ENCODE data around the gene GET4. TPM values are rescaled to one million over a fixed set of nuclear protein-coding genes. Genes with fewer than 3 reads are reported as not detected.

GET4 gene
- total and polyA plus RNA-seq, 10 of the 15 experiments (the other 5 are each of a cell fraction or from before 2014, with no cell fraction given): 0.66 to 73.8 (median 34.0) TPM

GRCh38 chr7:889025-889390, 12.7 kb downstream of the GET4 start:
- no peak for ATAC-seq
- WGBS (ENCODE audit: insufficient coverage, insufficient replicate concordance, low lambda C conversion rate, missing lambda C conversion rate): 92% methylated on average over 15 of the region's 15 CpGs
- SMC1A ChIA-PET (ENCODE audit: uncharacterized antibody, unreplicated experiment): no interaction called here
- Histone ChIP-seq H4K20me1 (ENCODE audit: control insufficient read depth, insufficient read depth) (no peaks in the 10 kb centered on the region), H3K36me3 (ENCODE audit: control insufficient read depth in 2 of 2, insufficient read depth in 2 of 2, low read length in 1 of 2) (peaks cover 8 to 56% of the 10 kb centered on the region in 2 experiments; a peak in 3 of 4 replicates), H2AFZ (ENCODE audit: control insufficient read depth, low read depth, low read length) (no peak overlapping the region), H3K27ac (ENCODE audit: control insufficient read depth, insufficient read depth) (no peak overlapping the region), H3K4me2 (ENCODE audit: control insufficient read depth, insufficient read depth) (no peak overlapping the region), H3K4me3 (no peak overlapping the region), H3K27me3 (replicated peaks in 1 of 2; ENCODE audit: control insufficient read depth in 2 of 2, insufficient read depth in 2 of 2, low read length in 1 of 2) (no peaks in the 10 kb centered on the region), H3K4me1 (ENCODE audit: control insufficient read depth, insufficient read depth, low read length) (no peaks in the 10 kb centered on the region), H3K9me3 (replicated peaks; ENCODE audit: control insufficient read depth, insufficient read depth, low read length) (no peaks in the 10 kb centered on the region; the same call in 2 of the 3 replicates), H3K9ac (ENCODE audit: control insufficient read depth, insufficient read depth, low read length) (no peak overlapping the region), H3K79me2 (ENCODE audit: control insufficient read depth, insufficient read depth, low read length) (peaks cover 17% of the 10 kb centered on the region)
- intact Hi-C loops (cut with micrococcal nuclease; ENCODE audit: unreplicated experiment): no loop called here
- FAIRE-seq: no peak
- no TSS peak for BruUV-seq (replicated peaks)
- in situ Hi-C loops (cut with MboI): no loop called here
- CTCF ChIA-PET: no interaction called here
- POLR2A ChIA-PET: no interaction called here
- RAD21 ChIA-PET (ENCODE audit: unreplicated experiment): no interaction called here
- no peak for DNase-seq (ENCODE audit: low read depth, low spot score)
- TF ChIP-seq CTCF (IDR thresholded peaks at IDR 0.05 in 2 of 3, conservative IDR thresholded peaks at IDR 0.05 in 1 of 3; ENCODE audit: control insufficient read depth in 2 of 3, extremely low read depth in 1 of 3, insufficient read depth in 1 of 3, low read depth in 3 of 3, low read length in 3 of 3) (no peak), JUND (IDR thresholded peaks at IDR 0.05; ENCODE audit: low read depth, low read length) (no peak), ZNF687 (IDR thresholded peaks at IDR 0.05) (no peak), ASH2L (IDR thresholded peaks at IDR 0.05; ENCODE audit: borderline replicate concordance, low read depth) (no peak), ZZZ3 (IDR thresholded peaks at IDR 0.05; ENCODE audit: control insufficient read depth, insufficient read length, low read depth) (no peak), POLR2AphosphoS2 (IDR thresholded peaks at IDR 0.05; ENCODE audit: low read depth, low read length) (no peak), ELK1 (IDR thresholded peaks at IDR 0.05; ENCODE audit: low read depth, low read length) (no peak), CBX3 (IDR thresholded peaks at IDR 0.05; ENCODE audit: borderline replicate concordance, low read depth) (no peak), IKZF2 (IDR thresholded peaks at IDR 0.05) (no peak), FOXK2 (IDR thresholded peaks at IDR 0.05) (no peak), IRF4 (IDR thresholded peaks at IDR 0.05; ENCODE audit: low read depth, low read length) (no peak), SPI1 (IDR thresholded peaks at IDR 0.05; ENCODE audit: borderline replicate concordance, insufficient read depth, low read depth, low read length) (no peak), POLR2A (IDR thresholded peaks at IDR 0.05; ENCODE audit: low read depth, low read length) (no peak; the same call in 1 of the 2 replicates), SRF (IDR thresholded peaks at IDR 0.05; ENCODE audit: low read depth in 2 of 2, low read length in 2 of 2) (no peak), ZBTB33 (IDR thresholded peaks at IDR 0.05) (no peak), RBBP5 (conservative IDR thresholded peaks at IDR 0.05) (no peak), CHD2 (IDR thresholded peaks at IDR 0.05; ENCODE audit: borderline replicate concordance, low read depth, low read length) (no peak), RB1 (IDR thresholded peaks at IDR 0.05; ENCODE audit: borderline replicate concordance) (no peak)
